Stomach (tissue), 9 donors: Measurements from ENCODE around the gene PRR5. TPM values are rescaled to one million over a fixed set of nuclear protein-coding genes. Genes with fewer than 3 reads are reported as not detected.

Experiments used
- DNase-seq, 2 donors: peaks; one replicate each; pipeline versions ENCODE4 v3.0.0 to v3.0.0-alpha.2; 2013 to 2019
- H3K27ac ChIP-seq, 5 donors: fragments of 200-600 bp in 4 of 5; sonication (generic) in 4 of 5; one replicate each; pipeline ENCODE4 v1.5.1; 2013 to 2019; ENCODE audit warnings: mild to moderate bottlenecking in 1 of 5, moderate library complexity in 1 of 5
- H3K27me3 ChIP-seq, 3 donors: fragments of 200-600 bp; sonication (generic); one replicate each; pipeline ENCODE4 v1.5.1; 2017 to 2019; ENCODE audit warnings: mixed run types in 1 of 3
- H3K36me3 ChIP-seq, 4 donors: fragments of 200-600 bp; sonication (generic); 1 replicate in 3 of 4; 2 replicates in 1 of 4; pipeline ENCODE4 v1.5.1; 2016 to 2019
- H3K4me1 ChIP-seq, 4 donors: fragments of 200-600 bp; sonication (generic); one replicate each; pipeline ENCODE4 v1.5.1; 2016 to 2019
- H3K4me3 ChIP-seq, 4 donors: fragments of 200-600 bp; sonication (generic) in 3 of 4; one replicate each; pipeline ENCODE4 v1.5.1; 2016 to 2019; ENCODE audit warnings: mild to moderate bottlenecking in 1 of 4
- H3K9me3 ChIP-seq, 4 donors: fragments of 200-600 bp; sonication (generic); one replicate each; pipeline ENCODE4 v1.5.1; 2016 to 2019
- EP300 ChIP-seq: sonication (generic); formaldehyde crosslinking; IDR thresholded peaks from one replicate; pipeline ENCODE4 v1.6.1; 2017; ENCODE audit warnings: antibody characterized with exemption
- POLR2A ChIP-seq, 4 donors: fragments of 450-650 bp; IDR thresholded peaks; one replicate each; pipeline ENCODE4 v1.6.1; 2016; ENCODE audit warnings: antibody characterized with exemption in 4 of 4, control low read depth in 2 of 4, mild to moderate bottlenecking in 1 of 4, moderate library complexity in 1 of 4
- POLR2AphosphoS5 ChIP-seq, 3 donors: sonication (generic); formaldehyde crosslinking; IDR thresholded peaks; one replicate each; pipeline ENCODE4 v1.6.1; 2016; ENCODE audit warnings: antibody characterized with exemption in 3 of 3
- WGBS, 5 donors: extraction: QIAGEN DNeasy Blood & Tissue Kit in 3 of 5; methylation state at CpG; one replicate each; pipeline versions ENCODE4 v1.1.5 to v1.1.7; 2013 to 2018; 5-methylcytosine and 5-hydroxymethylcytosine counted together
- intact Hi-C: fragments of 100-400 bp; cut with DNase I; formaldehyde crosslinking; loops from one replicate; pipeline ENCODE4 v1.15.1; 2023; ENCODE audit warnings: low total_unique reads
- polyA plus RNA-seq, 3 donors: library from polyadenylated mRNA; stranded (reverse); fragments of 200-250 nt; gene quantifications; one replicate each; pipeline ENCODE4 v1.2.3, GENCODE V29; 2013
- total RNA-seq, 5 donors: library from RNA; depleted of rRNA; stranded (reverse); fragments of >200 nt; gene quantifications; one replicate each; pipeline versions ENCODE4 v1.1.0 to v1.2.3, GENCODE V29; 2014 to 2016
- TF ChIP-seq, protein P1 (sequence below), 7 experiments: fragments of 450-650 bp in 4 of 7; fragments of 200-600 bp in 3 of 7; sonication (generic) in 3 of 7; IDR thresholded peaks; one replicate each; pipeline ENCODE4 v1.5.1; 2016 to 2019; ENCODE audit warnings: antibody characterized with exemption in 7 of 7, control low read depth in 2 of 7, mild to moderate bottlenecking in 1 of 7
- donor health status: healthy with polysubstance abuse.
- donor health status: Bipolar disorder and iron deficiency.
- donor health status: healthy.

The PRR5 gene
- total and polyA plus RNA-seq, 8 donors, result 8.3 to 36.5 (median 17.9) TPM; not detected in 1

GRCh38 chr22:44705022-44705297, 3.0 kb downstream of the PRR5 start:
- no peaks in the 10 kb centered on the region for H3K36me3 ChIP-seq
- WGBS, 5 donors, result 87 to 93% (median 91%) methylated on average over 4 of the region's 4 CpGs
- TF ChIP-seq, protein P1, sequence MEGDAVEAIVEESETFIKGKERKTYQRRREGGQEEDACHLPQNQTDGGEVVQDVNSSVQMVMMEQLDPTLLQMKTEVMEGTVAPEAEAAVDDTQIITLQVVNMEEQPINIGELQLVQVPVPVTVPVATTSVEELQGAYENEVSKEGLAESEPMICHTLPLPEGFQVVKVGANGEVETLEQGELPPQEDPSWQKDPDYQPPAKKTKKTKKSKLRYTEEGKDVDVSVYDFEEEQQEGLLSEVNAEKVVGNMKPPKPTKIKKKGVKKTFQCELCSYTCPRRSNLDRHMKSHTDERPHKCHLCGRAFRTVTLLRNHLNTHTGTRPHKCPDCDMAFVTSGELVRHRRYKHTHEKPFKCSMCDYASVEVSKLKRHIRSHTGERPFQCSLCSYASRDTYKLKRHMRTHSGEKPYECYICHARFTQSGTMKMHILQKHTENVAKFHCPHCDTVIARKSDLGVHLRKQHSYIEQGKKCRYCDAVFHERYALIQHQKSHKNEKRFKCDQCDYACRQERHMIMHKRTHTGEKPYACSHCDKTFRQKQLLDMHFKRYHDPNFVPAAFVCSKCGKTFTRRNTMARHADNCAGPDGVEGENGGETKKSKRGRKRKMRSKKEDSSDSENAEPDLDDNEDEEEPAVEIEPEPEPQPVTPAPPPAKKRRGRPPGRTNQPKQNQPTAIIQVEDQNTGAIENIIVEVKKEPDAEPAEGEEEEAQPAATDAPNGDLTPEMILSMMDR (IDR thresholded peaks at IDR 0.05), result no peak
- TF ChIP-seq POLR2AphosphoS5 (IDR thresholded peaks at IDR 0.05) (no peak), EP300 (no peak), POLR2A (IDR thresholded peaks at IDR 0.05) (no peak)
- H3K9me3 ChIP-seq, result no peaks in the 10 kb centered on the region
- H3K4me3 ChIP-seq, result no peak overlapping the region
- intact Hi-C loops, result no loop called here
- peaks cover 21 to 36% (median 25%) of the 10 kb centered on the region in 4 donors for H3K4me1 ChIP-seq
- no peak for DNase-seq
- no peak overlapping the region for H3K27ac ChIP-seq
- peaks cover 0 to 21% (median 0%) of the 10 kb centered on the region in 3 donors for H3K27me3 ChIP-seq

DNA sequence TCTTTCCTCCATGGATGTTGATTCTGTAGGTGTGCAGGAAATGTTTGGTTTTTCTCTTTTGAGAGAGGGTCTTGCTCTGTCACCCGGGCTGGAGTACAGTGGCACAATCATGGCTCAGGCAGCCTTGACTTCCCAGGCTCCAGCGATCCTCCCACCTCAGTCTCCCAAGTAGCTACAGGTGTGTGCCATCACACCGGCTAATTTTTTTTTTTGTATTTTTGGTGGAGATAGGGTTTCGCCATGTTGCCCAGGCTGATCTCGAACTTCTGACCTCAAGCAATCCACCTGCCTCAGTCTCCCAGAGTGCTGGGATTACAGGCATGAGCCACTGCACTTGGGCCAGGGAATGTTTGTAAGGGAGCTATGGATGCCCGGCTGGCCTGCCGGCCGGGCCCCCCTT, 4.5 kb downstream of the PRR5 start:
- no peaks in the 10 kb centered on the region for H3K36me3 ChIP-seq
- H3K27ac ChIP-seq, result no peak overlapping the region
- TF ChIP-seq, protein P1 (IDR thresholded peaks at IDR 0.05), result no peak
- no peak for TF ChIP-seq POLR2A (IDR thresholded peaks at IDR 0.05)
- TF ChIP-seq EP300, result no peak
- TF ChIP-seq POLR2AphosphoS5 (IDR thresholded peaks at IDR 0.05), result no peak
- peaks cover 0 to 20% (median 0%) of the 10 kb centered on the region in 3 donors for H3K27me3 ChIP-seq
- H3K4me1 ChIP-seq, result peaks cover 30 to 49% (median 38%) of the 10 kb centered on the region in 4 donors
- 80 to 87% (median 83%) methylated on average over 7 to 8 of the region's 8 CpGs for WGBS, 5 donors
- intact Hi-C loops, result no loop called here
- H3K4me3 ChIP-seq, result no peak overlapping the region
- DNase-seq, result no peak
- no peaks in the 10 kb centered on the region for H3K9me3 ChIP-seq

DNA sequence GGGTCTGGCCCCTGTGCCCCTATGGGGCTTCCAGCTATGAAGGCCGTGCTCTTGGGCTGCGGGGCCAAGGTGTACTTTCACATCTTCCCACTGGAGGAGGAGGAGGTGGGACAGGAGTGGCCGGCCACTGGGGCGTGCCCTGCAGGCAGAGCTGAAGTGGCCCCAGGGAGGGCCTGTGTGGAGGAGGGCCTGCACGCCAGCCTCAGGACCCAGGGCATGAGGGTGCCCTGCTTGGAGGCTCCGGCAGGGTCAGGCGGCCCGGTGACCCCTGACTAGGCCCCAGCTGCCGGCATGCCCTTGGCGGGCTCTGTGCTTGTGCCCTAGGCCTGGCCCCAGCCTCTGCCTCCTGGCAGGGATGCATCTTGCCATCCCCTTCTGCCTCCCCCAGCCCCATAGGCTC, 5.2 kb downstream of the PRR5 start:
- Histone ChIP-seq H3K27me3 (peaks cover 0 to 16% (median 0%) of the 10 kb centered on the region in 3 donors), H3K36me3 (no peaks in the 10 kb centered on the region), H3K4me3 (no peak overlapping the region), H3K4me1 (peaks cover 27 to 48% (median 35%) of the 10 kb centered on the region in 4 donors), H3K9me3 (no peaks in the 10 kb centered on the region), H3K27ac (no peak overlapping the region)
- intact Hi-C loops, result no loop called here
- DNase-seq, result no peak
- TF ChIP-seq POLR2A (IDR thresholded peaks at IDR 0.05) (no peak), EP300 (no peak), POLR2AphosphoS5 (IDR thresholded peaks at IDR 0.05) (no peak)
- TF ChIP-seq, protein P1 (IDR thresholded peaks at IDR 0.05), result no peak
- 79 to 94% (median 90%) methylated on average over 5 to 10 of the region's 10 CpGs for WGBS, 5 donors

GRCh38 chr22:44707752-44708151, 5.7 kb downstream of the PRR5 start:
- no peak for DNase-seq
- no peak overlapping the region for H3K4me3 ChIP-seq
- intact Hi-C loops, result no loop called here
- TF ChIP-seq EP300 (no peak), POLR2AphosphoS5 (IDR thresholded peaks at IDR 0.05) (no peak), POLR2A (IDR thresholded peaks at IDR 0.05) (no peak)
- TF ChIP-seq, protein P1 (IDR thresholded peaks at IDR 0.05), result no peak
- H3K9me3 ChIP-seq, result no peaks in the 10 kb centered on the region
- H3K27me3 ChIP-seq, result peaks cover 0 to 11% (median 0%) of the 10 kb centered on the region in 3 donors
- 89 to 94% (median 92%) methylated on average over 5 to 11 of the region's 11 CpGs for WGBS, 5 donors
- H3K36me3 ChIP-seq, result no peaks in the 10 kb centered on the region
- H3K4me1 ChIP-seq, result peaks cover 23 to 42% (median 31%) of the 10 kb centered on the region in 4 donors
- H3K27ac ChIP-seq, result no peak overlapping the region
